Activated CD4-positive, alpha-beta T cell treated with anti-CD3 and anti-CD28 coated beads for 4 hours (primary cell): ENCODE data around the gene ANO9.
A peak's percentile ranks its signal among the peaks of the same experiment; 100 is the strongest.
"Not testable (repeated sequence)": the region's sequence is repeated elsewhere in the genome, so short reads cannot be mapped to it uniquely, and the experiment has no call there.

ENCODE experiments used
- DNase-seq, 2 donors: peaks; one replicate each; pipeline ENCODE4 v3.0.0-alpha.2; 2020

Gene ANO9

DNA sequence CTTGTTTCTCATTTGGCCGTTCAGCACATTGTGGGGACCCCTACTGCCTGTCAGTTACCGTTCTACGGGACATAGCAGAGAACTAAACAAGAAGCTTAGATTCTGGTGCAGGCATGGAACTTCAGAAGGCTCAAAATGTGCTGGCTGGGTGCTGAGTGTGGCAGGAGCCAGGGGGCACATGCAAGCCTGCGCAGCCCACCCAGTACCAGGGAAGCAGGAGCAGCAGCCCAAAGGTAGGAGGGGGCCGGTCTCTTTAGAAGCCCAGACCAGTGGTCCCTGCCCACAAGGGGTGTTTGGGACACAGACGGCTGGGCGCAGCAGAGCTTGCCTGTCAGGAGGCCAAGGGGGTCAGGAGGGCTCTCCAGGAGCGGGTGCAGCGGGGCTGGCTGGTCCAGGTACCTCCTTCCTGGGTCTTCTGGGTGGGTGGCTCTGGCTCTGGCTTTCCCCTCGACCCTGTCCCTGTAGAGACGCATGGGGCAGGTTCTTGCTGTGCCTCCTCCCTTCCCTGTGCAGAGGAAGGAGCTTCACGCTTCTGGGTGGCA, 10.5 kb upstream of the ANO9 start:
- DNase-seq = no peak

DNA sequence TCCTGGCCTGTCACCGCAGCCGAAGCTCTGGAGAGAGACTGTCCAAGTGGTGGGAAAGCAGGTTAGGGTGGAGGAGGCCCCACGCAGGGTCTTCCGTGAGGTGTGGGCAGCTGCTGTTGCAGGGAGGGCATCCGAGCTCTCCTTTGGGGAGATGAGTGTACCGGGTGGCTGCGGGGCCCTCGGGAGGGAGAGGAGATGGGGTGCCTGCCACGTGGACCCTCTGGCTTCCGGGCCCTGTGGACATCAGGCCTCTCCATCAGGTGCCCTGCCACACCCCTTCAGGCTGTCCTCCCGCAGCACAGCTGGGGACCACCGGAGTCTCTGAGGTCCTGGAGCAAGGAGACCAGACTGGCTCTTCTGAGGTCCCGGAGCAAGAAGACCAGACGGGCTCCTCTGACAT, 9.9 kb upstream of the ANO9 start:
- no peak for DNase-seq

DNA sequence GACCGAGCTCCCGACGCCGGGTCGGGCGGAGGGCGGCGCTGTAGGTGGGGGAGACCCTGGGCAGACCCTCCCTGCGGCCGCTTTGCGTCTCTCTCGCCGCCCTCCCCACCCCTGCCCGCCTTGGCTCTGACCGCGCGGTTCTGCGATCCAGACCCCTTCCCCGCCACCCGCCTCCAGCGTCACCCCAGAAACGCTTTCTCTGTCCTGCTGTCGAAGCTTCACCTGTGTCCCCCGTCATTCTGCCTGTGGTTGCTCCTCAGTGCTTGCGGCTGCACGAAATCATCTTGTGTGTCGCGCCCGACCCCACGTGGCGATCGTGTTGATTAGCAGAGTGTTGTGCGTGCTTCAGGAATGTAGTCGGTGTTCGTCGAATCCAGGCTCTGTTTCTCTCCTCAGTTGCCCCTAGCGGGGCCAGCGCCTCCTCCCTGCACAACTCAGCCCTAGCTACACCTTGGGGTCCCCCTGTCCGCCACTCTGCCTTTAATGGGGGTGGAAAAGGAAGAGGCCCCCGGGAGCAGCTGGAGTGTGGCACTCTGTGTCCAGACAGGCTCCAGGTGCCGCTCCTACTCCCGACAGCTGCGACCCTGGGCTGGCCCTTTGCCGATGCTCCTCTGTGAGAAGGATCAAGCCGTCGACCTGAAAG, 9.1 kb upstream of the ANO9 start:
- peak; percentile 81 to 83 for DNase-seq

DNA sequence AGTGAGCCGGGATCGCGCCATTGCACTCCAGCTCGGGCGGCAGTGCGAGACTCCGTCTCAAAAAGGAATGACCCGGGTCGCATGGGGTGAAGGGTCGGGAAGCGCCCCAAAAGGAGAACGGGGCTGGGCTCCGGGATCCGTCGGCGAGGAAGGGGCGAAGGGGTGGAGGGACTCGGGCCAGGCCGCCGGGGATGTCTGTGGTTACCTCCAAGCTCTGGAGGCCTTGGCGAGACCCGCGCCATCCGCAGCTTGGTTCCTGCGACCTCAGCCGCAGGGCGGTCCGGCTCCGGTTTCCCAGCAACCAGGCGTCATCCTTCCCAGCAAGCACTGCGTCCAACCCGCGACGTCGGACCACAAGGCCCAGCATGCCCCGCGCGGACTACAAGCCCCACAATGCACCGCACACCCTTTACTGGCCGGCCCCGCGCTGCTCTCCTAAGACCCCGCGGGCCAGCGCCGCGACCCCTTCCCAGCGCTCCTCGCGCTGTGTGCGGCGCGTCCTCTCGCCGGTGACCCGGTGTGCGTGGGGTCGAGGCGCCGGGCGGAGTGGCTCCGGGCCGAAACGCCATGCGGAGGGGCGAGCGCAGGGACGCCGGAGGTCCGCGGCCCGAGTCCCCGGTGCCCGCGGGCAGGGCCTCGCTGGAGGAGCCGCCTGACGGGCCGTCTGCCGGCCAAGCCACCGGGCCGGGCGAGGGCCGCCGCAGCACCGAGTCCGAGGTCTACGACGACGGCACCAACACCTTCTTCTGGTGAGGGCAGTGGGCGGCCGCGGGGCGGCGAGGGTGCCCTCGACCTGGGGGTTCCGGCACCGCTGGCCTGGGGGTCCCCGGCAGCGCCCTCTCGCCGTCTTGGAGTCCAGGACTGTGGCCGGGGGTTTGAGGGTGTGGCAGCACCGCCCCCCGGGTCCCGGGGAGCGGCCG, 8.3 kb upstream of the ANO9 start, which contains the start of gene PTDSS2:
PTDSS2 (plus strand) TSS at position 391 of the 920 bp plus-strand sequence; CDS start at position 568, 177 bp downstream.
- peak; percentile 94 for DNase-seq

DNA sequence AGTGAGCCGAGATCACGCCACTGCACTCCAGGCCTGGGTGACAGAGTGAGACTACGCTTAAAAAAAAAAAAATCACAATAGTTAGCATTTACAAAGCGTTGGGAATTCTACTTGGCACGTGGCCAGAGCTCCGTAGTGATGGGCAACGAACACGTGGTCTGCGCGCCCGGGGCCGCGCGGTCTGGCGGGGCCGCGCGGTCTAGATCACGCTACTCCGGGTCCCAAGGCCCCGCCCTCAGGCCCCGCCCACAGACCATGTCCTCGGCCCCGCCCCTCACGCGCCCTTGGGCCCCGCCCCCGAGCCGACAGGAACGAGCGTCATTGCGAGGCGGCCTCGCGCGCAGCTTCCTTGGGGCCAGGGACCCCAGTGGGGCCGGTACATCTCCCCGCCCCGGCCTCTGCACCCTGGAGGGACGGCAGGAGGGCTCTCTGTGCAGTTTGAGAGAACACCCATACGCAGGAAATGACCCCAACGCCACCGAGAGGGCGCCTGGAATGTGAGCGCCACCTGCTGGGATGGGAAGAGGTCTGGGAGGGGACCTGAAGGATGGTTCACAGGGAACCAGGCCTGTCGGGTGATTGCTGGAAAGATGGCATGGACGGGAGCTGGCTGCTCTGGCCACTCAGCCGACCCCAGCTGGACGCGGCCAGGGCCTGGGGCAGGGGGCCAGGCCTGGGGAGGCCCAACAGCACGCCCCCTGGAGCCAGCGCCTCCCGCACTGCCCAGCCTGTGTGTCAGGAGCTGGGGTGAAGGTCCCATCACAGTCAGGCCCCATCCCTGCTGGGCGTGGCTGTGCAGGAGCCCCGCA, 6.3 kb upstream of the ANO9 start:
- peak; percentile 96 for DNase-seq

DNA sequence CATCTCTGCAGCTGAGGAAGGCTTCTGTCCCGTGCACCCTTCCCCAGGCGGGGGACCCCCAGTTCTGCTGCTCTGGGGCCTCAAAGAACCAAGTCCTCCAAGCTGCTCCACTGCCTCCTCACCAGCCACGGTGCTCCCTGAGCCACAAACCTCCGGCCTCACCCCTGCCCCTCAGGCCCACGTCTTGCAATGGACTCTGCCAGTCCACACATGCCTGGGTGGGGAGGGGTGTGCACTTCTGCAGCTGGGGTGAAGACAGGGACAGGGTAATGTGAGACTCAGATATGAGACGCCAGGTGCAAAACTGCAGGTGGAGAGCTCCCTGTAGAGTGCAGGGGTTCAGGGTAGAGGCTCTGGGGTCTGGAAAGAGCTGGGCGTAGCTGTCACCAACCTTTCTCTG, 5.1 kb upstream of the ANO9 start:
- DNase-seq = no peak

DNA sequence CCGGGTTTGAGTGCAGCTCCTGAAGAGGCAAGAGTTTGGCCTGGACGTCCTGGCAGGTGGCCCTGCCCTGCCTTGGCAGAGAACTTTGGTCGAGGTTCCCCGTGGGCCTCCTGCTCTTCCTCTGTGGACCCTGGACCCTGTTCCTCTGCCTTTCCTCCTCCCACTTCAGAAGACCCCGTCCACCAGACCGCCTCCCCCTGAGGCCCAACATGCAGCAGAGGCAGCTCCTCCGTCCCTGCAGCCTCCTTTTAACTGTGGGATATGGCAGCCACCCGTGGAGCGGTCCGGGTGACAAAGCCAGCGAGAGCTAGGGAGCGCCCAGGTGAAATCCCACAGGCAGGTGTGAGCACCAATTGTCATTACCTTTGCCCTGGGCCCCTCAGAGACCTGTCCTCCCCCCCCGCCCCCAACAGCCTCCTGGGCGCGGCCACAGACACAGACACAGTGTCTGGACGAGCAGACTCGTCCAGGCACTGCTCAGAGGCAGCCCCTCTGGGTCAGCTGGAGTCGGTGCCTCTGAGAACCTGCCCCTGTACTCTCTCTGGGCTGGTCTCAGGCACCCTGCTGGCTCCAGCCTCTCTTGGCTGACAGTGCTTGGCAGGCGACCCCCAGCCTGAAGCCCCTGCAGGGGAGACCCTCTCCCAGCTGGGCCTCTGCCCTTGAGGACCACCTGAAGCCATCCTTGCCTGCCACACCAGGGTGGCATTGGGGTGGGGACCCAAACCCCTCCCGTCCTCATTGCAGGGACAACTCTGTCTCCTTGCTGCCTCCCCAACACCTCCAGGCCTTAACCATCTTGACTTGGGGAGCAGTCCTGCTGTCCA, 4.2 kb upstream of the ANO9 start:
- no peak for DNase-seq

DNA sequence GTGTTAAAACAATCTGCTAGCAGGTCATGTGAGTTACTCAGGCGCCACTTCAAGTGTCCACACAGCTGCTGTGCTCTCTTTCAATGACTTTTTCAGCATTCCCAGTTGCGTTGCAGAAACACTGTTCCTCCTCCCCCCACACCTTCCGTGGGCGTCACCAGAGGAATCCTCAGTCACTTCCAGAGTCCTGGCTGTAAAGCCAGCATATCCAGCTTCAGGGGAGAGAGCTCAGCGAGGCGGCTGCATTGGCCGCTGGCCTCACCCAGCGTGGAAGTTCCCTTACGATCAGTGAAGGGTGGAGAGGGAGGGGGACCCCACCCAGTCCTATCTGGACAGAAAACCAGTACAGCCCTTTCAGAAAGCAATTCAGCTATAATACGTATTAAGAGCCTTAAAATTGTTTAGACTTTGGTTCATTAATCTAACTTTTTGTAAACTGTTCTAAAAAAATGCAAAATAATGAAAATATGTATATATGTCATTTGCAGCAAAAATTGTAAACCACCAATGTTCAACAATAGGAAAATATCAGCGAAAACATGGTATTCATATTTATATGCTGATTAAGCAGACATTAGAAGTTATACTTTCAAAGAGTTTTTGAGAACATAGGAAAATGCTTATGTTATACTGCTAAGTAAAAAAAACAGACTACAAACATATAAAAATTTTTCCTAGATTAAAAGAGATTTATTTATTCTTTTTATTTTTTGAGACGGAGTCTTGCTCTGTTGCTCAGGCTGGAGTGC, 2.8 kb upstream of the ANO9 start:
- no peak for DNase-seq

DNA sequence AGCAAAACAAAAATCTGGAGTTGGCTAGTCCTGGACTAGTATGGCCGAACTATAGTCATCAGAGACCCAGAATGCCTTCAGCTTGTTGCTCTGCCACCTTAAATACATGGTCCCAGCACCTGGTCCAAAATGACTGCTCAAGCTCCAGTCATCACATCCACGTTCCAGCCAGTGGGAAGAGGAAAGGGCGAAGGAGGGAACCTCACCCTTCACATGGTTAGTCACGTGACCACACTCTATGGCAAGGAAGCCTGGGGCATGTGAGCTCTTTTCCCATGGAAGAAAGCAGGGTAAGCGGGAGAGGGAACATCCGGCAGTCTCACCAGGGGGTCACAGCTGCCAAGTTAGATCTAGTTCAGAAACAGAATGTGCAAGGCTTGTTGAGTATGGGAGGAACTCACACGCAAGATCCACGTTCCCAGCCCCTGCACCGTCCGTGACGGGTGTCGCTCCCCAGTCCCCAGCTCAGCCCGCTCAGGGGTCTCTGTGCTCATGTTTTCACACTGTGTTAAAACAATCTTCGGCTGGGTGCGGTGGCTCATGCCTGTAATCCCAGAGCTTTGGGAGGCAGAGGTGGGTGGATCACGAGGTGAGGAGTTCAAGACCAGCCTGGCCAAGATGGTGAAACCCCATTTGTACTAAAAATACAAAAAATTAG, 1.9 kb upstream of the ANO9 start:
- DNase-seq = no peak

DNA sequence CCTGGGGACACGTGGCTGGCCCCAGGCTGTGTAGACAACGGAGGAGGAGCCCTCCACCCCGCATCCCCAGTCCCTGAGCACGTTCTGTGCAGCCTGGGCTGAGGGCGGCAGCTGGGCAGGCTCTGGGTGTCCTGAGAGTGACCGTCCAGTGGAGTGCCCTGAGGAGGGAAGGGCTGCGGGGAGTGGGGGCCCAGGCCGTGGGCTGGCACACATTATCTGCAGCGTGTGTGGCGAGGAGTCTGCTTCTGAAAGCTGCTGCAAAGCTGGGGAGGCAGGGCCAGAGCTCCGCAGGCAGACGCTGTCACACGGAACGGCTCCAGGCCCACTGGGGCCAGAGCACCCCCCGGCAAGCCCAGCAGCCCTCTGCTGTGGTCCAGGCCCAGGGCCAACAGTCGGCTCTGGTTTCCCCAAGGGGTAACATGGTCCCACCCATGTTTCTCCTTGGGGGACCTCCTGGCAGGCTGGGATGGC, 835 bp upstream of the ANO9 start:
- no peak for DNase-seq

DNA sequence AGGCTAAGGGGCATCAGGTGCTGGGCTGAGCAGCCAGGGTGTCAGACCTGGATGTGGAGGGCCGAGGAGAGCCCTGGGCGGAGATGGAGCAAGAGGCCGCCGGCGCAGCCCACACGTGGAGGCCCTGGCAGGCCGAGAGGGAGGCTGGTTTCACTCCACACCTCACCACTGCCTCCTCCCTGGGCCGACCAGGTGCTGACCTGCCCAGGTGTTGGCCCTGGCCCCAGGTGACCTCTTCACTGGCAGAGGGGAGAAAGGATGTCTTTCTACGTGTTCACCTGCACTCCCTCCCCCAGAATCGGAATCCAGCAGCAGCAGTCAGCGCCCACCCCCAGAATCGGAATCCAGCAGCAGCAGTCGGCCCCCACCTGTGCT, 781 bp downstream of the ANO9 start:
- DNase-seq = no peak

DNA sequence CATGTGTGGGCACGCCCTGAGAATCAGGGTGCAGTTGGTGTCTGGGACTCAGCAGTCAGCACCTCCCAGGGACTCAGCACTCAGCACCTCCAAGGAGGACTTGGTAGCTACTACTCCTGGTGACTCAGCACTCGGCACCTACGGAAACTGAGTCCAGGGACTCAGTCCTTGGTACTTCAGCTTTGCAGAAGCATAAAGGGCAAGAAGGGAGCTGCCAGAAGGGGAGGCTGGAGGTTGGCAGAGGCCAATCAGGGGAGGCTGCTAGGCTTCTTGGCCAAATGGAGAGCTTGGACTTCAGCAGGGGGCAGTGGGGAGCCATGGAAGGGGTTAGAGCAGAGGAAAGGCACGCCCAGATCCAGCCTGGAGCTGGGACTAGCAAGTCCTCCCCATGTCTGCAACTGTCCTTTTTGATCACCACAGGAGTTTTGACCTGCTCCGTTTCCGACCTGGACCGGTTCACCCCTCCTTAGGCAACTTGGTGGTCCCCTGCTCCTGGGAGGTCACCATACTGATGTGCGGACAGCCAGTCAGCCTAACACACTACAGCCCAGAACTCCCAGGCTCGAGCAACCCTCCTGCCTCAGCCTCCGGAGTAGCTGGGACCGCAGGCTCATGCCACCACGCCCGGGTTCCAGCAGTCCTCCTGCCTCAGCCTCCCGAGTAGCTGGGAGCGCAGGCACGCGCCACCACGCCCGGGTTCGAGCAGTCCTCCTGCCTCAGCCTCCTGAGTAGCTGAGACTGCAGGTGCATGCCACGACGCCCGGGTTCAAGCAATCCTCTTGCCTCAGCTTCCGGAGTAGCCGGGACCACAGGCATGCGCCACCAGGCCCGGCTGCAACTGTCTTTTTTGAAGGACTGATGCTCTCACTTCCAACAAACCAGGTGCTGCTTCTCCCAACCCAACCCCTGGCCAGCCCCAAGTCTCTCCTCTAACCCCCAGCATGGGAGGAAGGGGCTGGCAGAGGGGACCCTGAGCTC, 1.5 kb downstream of the ANO9 start:
- no peak for DNase-seq

DNA sequence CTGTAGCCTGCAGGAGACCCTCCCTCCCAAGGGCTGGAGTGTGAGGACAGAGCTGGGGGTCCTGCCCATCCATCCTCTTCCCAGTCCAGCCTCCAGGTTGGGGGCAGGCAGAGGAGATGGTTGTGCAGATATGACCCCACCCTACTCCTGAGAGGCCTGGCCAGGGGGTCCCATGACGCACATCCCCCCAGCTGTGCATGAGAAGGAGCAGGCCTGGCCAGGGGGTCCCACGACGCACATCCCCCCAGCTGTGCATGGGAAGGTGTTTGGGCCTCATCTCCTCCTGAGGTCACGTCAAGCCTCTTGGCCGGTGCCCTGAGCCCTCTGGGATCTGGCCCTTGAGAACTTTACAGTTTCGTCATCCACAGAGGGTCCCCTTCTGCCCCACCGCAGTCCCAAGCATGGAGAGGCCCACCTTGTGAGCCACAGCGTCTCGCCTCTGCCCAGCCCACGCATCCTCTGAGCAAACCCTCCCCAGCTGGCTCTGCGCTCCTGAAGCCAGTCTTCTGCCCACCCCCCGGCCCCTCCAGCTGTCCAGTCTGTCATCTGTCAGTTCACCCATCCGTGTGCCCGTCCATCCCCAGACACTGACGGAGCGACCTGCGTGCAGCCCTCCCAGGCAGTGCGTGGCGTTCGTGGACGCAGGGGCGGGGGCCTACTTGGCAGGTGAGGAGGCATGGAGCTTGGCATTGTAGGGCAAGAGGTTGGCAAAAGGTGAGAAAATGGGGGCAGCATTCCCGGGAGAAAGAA, 2.3 kb downstream of the ANO9 start:
- DNase-seq = no peak

DNA sequence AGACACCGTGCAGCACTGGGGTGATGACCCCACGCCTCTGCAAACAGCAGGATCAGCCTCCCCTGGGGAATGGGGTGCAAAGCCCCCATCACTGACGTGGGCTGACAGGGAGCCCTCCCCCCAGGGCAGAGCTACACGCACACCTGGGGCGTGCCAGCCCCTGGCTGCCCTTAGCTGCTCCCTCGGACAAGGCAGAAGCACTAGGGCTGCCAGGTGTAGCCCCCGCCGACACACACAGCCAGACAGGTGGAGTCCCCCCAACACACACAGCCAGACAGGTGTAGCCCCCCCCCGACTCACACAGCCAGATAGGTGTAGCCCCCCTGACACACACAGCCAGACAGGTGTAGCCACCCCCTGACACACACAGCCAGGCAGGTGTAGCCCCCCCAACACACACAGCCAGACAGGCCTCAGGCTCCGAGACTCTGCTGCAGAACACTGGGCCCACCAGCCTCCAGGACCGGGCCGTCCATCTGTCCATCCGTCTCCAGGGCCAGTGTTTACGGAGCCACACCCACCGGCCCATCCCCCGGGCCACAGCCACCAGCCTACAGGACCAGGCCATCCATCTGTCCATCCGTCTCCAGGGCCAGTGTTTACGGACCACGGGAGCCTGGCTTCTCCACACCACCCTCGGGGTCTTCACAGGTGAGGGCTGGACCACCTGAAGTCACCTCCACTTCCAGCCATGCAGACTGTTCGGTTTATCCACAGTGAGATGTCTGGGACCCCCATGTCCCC, 3.5 kb downstream of the ANO9 start:
- no peak for DNase-seq

DNA sequence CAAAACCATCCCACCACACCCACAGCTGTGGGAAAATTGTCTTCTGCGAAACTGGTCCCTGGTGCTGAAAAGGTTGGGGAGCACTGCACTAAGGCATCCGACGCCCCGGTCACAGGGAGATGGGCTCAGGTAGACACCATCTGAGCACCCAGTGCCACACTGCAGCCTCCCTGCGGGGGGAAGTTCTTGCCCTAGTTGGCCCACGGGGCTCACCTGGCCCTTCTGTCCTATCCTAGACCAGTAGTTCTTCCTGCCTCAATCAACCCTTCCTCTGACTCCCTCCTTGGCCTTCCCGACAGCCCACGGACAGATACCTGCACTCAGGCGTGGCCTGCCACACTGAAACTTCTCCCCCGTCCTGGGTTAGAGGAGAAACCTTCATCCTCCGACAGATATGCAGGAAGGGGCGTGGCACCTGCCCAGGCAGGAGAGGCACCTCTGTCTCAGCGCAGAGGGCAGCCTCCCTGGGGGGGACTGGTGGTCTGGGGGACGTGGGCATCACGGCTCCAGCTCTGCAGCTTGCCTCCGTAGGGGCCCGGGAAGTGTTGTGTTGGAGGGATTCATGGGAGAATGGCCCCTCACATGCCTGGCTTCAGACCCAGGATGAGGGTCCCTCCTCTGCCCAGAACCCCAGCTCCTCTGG, 4.5 kb downstream of the ANO9 start:
- no peak for DNase-seq

DNA sequence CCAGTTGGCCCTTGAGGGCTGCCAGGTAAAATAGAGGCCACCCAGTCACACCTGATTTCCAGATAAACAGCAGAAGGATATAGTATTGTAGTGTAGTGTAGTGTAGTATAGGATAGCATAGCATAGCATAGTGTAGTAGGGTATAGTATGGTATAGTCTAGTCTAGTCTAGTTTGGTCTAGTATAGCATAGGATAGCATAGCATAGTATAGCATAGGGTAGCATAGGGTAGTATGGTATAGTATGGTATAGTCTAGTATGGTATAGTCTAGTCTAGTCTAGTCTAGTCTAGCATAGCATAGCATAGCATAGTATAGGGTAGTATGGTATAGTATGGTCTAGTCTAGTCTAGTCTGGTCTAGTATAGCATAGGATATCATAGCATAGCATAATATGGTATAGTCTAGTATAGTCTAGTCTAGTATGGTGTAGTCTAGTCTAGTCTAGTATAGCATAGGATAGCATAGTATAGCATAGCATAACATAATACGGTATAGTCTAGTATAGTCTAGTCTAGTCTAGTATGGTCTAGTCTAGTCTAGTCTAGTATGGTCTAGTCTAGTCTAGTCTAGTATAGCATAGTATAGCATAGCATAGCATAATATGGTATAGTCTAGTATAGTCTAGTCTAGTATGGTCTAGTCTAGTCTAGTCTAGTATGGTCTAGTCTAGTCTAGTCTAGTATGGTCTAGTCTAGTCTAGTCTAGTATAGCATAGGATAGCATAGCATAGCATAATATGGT, 6.6 kb downstream of the ANO9 start:
- not testable (repeated sequence) for DNase-seq

DNA sequence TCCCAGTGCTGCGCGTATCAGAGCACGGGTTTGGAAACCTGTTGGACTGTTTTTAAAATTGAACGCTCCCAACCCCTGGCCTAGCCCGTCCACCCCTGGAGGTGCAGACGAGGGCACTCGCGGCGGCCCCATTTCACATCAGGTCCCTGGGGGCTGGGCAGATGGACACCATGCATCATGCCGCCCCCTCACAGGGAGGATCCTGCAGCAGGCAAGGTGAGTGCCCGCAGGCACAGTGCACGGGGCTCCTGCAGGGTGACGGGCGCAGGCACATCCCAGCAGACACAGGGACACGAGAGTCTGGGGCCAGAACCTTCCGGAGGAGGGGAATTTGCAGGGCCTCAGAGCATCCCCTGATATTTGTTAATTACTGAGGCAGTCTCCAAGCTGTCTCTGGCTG, 7.3 kb downstream of the ANO9 start:
- DNase-seq = no peak
